GM12891 (cell line): Measurements from ENCODE around the gene DNAJB14.

Experiments used
- POLR2A ChIP-seq: IDR thresholded peaks from 2 replicates; pipeline ENCODE4 v1.6.1; 2011; ENCODE audit warnings: low read depth, low read length, control low read depth
- SPI1 ChIP-seq: IDR thresholded peaks from 2 replicates; pipeline ENCODE4 v1.6.1; 2011; ENCODE audit warnings: low read depth, low read length, control low read depth
- TAF1 ChIP-seq: IDR thresholded peaks from 2 replicates; pipeline ENCODE4 v1.6.1; 2011; ENCODE audit warnings: low read depth, low read length, control low read depth

DNA sequence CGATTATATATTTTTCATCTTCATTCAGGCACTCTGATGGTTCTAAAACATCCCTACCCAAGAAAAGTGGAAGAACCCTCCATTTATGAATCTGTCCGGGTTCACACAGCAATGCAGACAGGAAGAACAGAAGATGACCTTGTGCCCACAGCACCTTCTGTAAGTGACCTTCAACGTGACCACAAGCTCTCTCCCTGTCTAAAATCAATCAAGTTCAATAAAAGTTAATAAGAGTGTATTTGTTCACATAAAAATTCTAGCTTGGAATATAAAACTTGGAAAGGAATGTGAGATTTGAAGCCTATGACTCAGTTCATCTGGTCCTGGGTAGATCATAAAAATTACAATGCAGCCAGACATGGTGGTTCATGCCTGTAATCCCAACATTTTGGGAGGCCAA lies 93.2 kb downstream of the DNAJB14 start:
- TF ChIP-seq POLR2A (no peak), TAF1 (no peak), SPI1 (no peak)
